ENCODE measurements around the gene CCDC157. TPM values are rescaled to one million over a fixed set of nuclear protein-coding genes. Genes with fewer than 3 reads are reported as not detected.

Gene CCDC157
- polyA plus RNA-seq, 1 donor, result 3.1 TPM

GRCh38 chr22:30326255-30326705 lies 30.5 kb upstream of the CCDC157 start:
- Histone ChIP-seq H3K4me3 (ENCODE audit: low read length) (peak overlapping the region; percentile 70), H3K4me1 (ENCODE audit: control insufficient read depth, insufficient read depth, low read length) (peaks cover 33% of the 10 kb centered on the region), H3K36me3 (ENCODE audit: control insufficient read depth, insufficient read depth, low read length) (peaks cover 10% of the 10 kb centered on the region), H3K27me3 (ENCODE audit: control insufficient read depth, insufficient read depth, low read length) (no peaks in the 10 kb centered on the region), H3K27ac (ENCODE audit: low read length) (peak overlapping the region; percentile 60), H3K9me3 (ENCODE audit: control insufficient read depth, low read depth, low read length) (no peaks in the 10 kb centered on the region)
- DNase-seq, result no peak
- no CpG with 5 or more reads among the region's 34 CpGs for WGBS (ENCODE audit: insufficient coverage, low lambda C conversion rate)

- peak; percentile 93 to 96 for DNase-seq
- WGBS (ENCODE audit: insufficient coverage, low lambda C conversion rate), result no CpG with 5 or more reads among the region's 69 CpGs
- H3K4me1 ChIP-seq (ENCODE audit: control insufficient read depth, insufficient read depth, low read length), result peaks cover 33% of the 10 kb centered on the region
- H3K27me3 ChIP-seq (ENCODE audit: control insufficient read depth, insufficient read depth, low read length), result no peaks in the 10 kb centered on the region
- H3K4me3 ChIP-seq (ENCODE audit: low read length), result peak within 1 kb of the TSS; percentile 70
- no peaks in the 10 kb centered on the region for H3K9me3 ChIP-seq (ENCODE audit: control insufficient read depth, low read depth, low read length)
- peaks cover 11% of the 10 kb centered on the region for H3K36me3 ChIP-seq (ENCODE audit: control insufficient read depth, insufficient read depth, low read length)
- H3K27ac ChIP-seq (ENCODE audit: low read length), result peak within 1 kb of the TSS; percentile 89
These were observed 30.0 kb upstream of the CCDC157 start, which contains the start of gene TBC1D10A for GRCh38 chr22:30326706-30327362. TBC1D10A (minus strand) TSS chr22:30326941; CDS start chr22:30326881, 60 bp downstream.

- Histone ChIP-seq H3K27ac (ENCODE audit: low read length) (peak overlapping the region; percentile 89), H3K4me1 (ENCODE audit: control insufficient read depth, insufficient read depth, low read length) (peaks cover 33% of the 10 kb centered on the region), H3K27me3 (ENCODE audit: control insufficient read depth, insufficient read depth, low read length) (no peaks in the 10 kb centered on the region), H3K9me3 (ENCODE audit: control insufficient read depth, low read depth, low read length) (no peaks in the 10 kb centered on the region), H3K36me3 (ENCODE audit: control insufficient read depth, insufficient read depth, low read length) (peaks cover 17% of the 10 kb centered on the region), H3K4me3 (ENCODE audit: low read length) (no peak overlapping the region)
- peak in 1 of 2 donors; percentile 51 for DNase-seq
- 40% methylated on average over 1 of the region's 5 CpGs for WGBS (ENCODE audit: insufficient coverage, low lambda C conversion rate)
These were observed 28.9 kb upstream of the CCDC157 start for GRCh38 chr22:30327864-30328345.

GRCh38 chr22:30328466-30329049 lies 28.2 kb upstream of the CCDC157 start:
- H3K4me1 ChIP-seq (ENCODE audit: control insufficient read depth, insufficient read depth, low read length), result peaks cover 31% of the 10 kb centered on the region
- no peak overlapping the region for H3K27ac ChIP-seq (ENCODE audit: low read length)
- H3K36me3 ChIP-seq (ENCODE audit: control insufficient read depth, insufficient read depth, low read length), result peaks cover 22% of the 10 kb centered on the region
- DNase-seq, result no peak
- no peaks in the 10 kb centered on the region for H3K27me3 ChIP-seq (ENCODE audit: control insufficient read depth, insufficient read depth, low read length)
- no peak overlapping the region for H3K4me3 ChIP-seq (ENCODE audit: low read length)
- H3K9me3 ChIP-seq (ENCODE audit: control insufficient read depth, low read depth, low read length), result no peaks in the 10 kb centered on the region
- WGBS (ENCODE audit: insufficient coverage, low lambda C conversion rate), result no CpG with 5 or more reads among the region's 3 CpGs

- Histone ChIP-seq H3K27me3 (ENCODE audit: control insufficient read depth, insufficient read depth, low read length) (no peaks in the 10 kb centered on the region), H3K4me1 (ENCODE audit: control insufficient read depth, insufficient read depth, low read length) (peaks cover 9% of the 10 kb centered on the region), H3K27ac (ENCODE audit: low read length) (no peak overlapping the region), H3K36me3 (ENCODE audit: control insufficient read depth, insufficient read depth, low read length) (peaks cover 62% of the 10 kb centered on the region), H3K4me3 (ENCODE audit: low read length) (no peak overlapping the region), H3K9me3 (ENCODE audit: control insufficient read depth, low read depth, low read length) (no peaks in the 10 kb centered on the region)
- no peak for DNase-seq
- WGBS (ENCODE audit: insufficient coverage, low lambda C conversion rate), result no CpG with 5 or more reads among the region's 5 CpGs
These were observed 24.3 kb upstream of the CCDC157 start for GRCh38 chr22:30332551-30332950.

- H3K4me1 ChIP-seq (ENCODE audit: control insufficient read depth, insufficient read depth, low read length), result peaks cover 3% of the 10 kb centered on the region
- H3K9me3 ChIP-seq (ENCODE audit: control insufficient read depth, low read depth, low read length), result no peaks in the 10 kb centered on the region
- no peak overlapping the region for H3K27ac ChIP-seq (ENCODE audit: low read length)
- H3K36me3 ChIP-seq (ENCODE audit: control insufficient read depth, insufficient read depth, low read length), result peaks cover 68% of the 10 kb centered on the region
- no CpG with 5 or more reads among the region's 2 CpGs for WGBS (ENCODE audit: insufficient coverage, low lambda C conversion rate)
- DNase-seq, result peak in 1 of 2 donors; percentile 26
- no peak overlapping the region for H3K4me3 ChIP-seq (ENCODE audit: low read length)
- no peaks in the 10 kb centered on the region for H3K27me3 ChIP-seq (ENCODE audit: control insufficient read depth, insufficient read depth, low read length)
These were observed 23.7 kb upstream of the CCDC157 start for GRCh38 chr22:30332994-30333706.

- H3K4me1 ChIP-seq (ENCODE audit: control insufficient read depth, insufficient read depth, low read length), result no peaks in the 10 kb centered on the region
- no peaks in the 10 kb centered on the region for H3K27me3 ChIP-seq (ENCODE audit: control insufficient read depth, insufficient read depth, low read length)
- H3K9me3 ChIP-seq (ENCODE audit: control insufficient read depth, low read depth, low read length), result no peaks in the 10 kb centered on the region
- peaks cover 72% of the 10 kb centered on the region for H3K36me3 ChIP-seq (ENCODE audit: control insufficient read depth, insufficient read depth, low read length)
- H3K27ac ChIP-seq (ENCODE audit: low read length), result no peak overlapping the region
- H3K4me3 ChIP-seq (ENCODE audit: low read length), result no peak overlapping the region
- no peak for DNase-seq
- 100% methylated on average over 1 of the region's 3 CpGs for WGBS (ENCODE audit: insufficient coverage, low lambda C conversion rate)
These were observed 23.1 kb upstream of the CCDC157 start for GRCh38 chr22:30333707-30334087.

- no peak for DNase-seq
- H3K27me3 ChIP-seq (ENCODE audit: control insufficient read depth, insufficient read depth, low read length), result no peaks in the 10 kb centered on the region
- H3K27ac ChIP-seq (ENCODE audit: low read length), result no peak overlapping the region
- H3K9me3 ChIP-seq (ENCODE audit: control insufficient read depth, low read depth, low read length), result no peaks in the 10 kb centered on the region
- H3K4me1 ChIP-seq (ENCODE audit: control insufficient read depth, insufficient read depth, low read length), result no peaks in the 10 kb centered on the region
- WGBS (ENCODE audit: insufficient coverage, low lambda C conversion rate), result no CpG with 5 or more reads among the region's 4 CpGs
- H3K4me3 ChIP-seq (ENCODE audit: low read length), result no peak overlapping the region
- peaks cover 80% of the 10 kb centered on the region for H3K36me3 ChIP-seq (ENCODE audit: control insufficient read depth, insufficient read depth, low read length)
These were observed 22.2 kb upstream of the CCDC157 start for GRCh38 chr22:30334646-30335045.

GRCh38 chr22:30335236-30335635 lies 21.6 kb upstream of the CCDC157 start:
- Histone ChIP-seq H3K9me3 (ENCODE audit: control insufficient read depth, low read depth, low read length) (no peaks in the 10 kb centered on the region), H3K4me3 (ENCODE audit: low read length) (no peak overlapping the region), H3K4me1 (ENCODE audit: control insufficient read depth, insufficient read depth, low read length) (no peaks in the 10 kb centered on the region), H3K27ac (ENCODE audit: low read length) (no peak overlapping the region), H3K36me3 (ENCODE audit: control insufficient read depth, insufficient read depth, low read length) (peaks cover 84% of the 10 kb centered on the region), H3K27me3 (ENCODE audit: control insufficient read depth, insufficient read depth, low read length) (no peaks in the 10 kb centered on the region)
- no CpG with 5 or more reads among the region's 1 CpG for WGBS (ENCODE audit: insufficient coverage, low lambda C conversion rate)
- no peak for DNase-seq

GRCh38 chr22:30336752-30337460 lies 19.9 kb upstream of the CCDC157 start:
- H3K27me3 ChIP-seq (ENCODE audit: control insufficient read depth, insufficient read depth, low read length), result no peaks in the 10 kb centered on the region
- no peaks in the 10 kb centered on the region for H3K9me3 ChIP-seq (ENCODE audit: control insufficient read depth, low read depth, low read length)
- no CpG with 5 or more reads among the region's 4 CpGs for WGBS (ENCODE audit: insufficient coverage, low lambda C conversion rate)
- DNase-seq, result no peak
- H3K27ac ChIP-seq (ENCODE audit: low read length), result no peak overlapping the region
- H3K4me3 ChIP-seq (ENCODE audit: low read length), result no peak overlapping the region
- no peaks in the 10 kb centered on the region for H3K4me1 ChIP-seq (ENCODE audit: control insufficient read depth, insufficient read depth, low read length)
- peaks cover 93% of the 10 kb centered on the region for H3K36me3 ChIP-seq (ENCODE audit: control insufficient read depth, insufficient read depth, low read length)

Data from large intestine (tissue), 3 donors.